HCT116 (cell line): Measurements from ENCODE around the gene DDB1. TPM values are rescaled to one million over a fixed set of nuclear protein-coding genes. Genes with fewer than 3 reads are reported as not detected.

ENCODE experiments used
- ATAC-seq: fragments of 200-7000 bp; cut with Tn5 transposase; 2 replicates; pipeline ENCODE4 v1.9.1; 2020; ENCODE audit warnings: mild to moderate bottlenecking, moderate library complexity
- BruUV-seq: library from RNA; stranded (reverse); fragments of 400-500 nt; replicated peaks from 2 replicates; lab custom pipeline; 2021; lab: Mats Ljungman, UMichigan
- CTCF ChIA-PET: fragments of 300-600 bp; sonication (Branson Sonifier 250); formaldehyde crosslinking; loops from one replicate; lab custom pipeline; 2021; ENCODE audit warnings: antibody characterized with exemption; lab: Charles Lee
- POLR2A ChIA-PET: fragments of 300-600, 350-600 bp; sonication (Branson Sonifier 250); formaldehyde crosslinking; loops from one replicate; lab custom pipeline; 2021; ENCODE audit warnings: antibody characterized with exemption; lab: Charles Lee
- RAD21 ChIA-PET, 2 experiments: fragments of 300-600 bp; sonication (Branson Sonifier 250); formaldehyde crosslinking; loops; one replicate each; lab custom pipeline; 2023; ENCODE audit warnings: low total read pairs in 2 of 2; ENCODE audit not compliant: uncharacterized antibody in 2 of 2, unreplicated experiment in 2 of 2, low non-redundant PET in 1 of 2; lab: Charles Lee
- DNase-seq: peaks from one replicate; pipeline ENCODE4 v3.0.0-alpha.2; 2010; ENCODE audit warnings: low read depth, low spot score
- H2AFZ ChIP-seq: fragments of 200-600 bp; shearing (Covaris generic), sonication (generic); 2 replicates; pipeline ENCODE4 v1.6.1; 2017; ENCODE audit warnings: low read depth, mixed run types, mixed read lengths, antibody characterized with exemption, low read length; ENCODE audit not compliant: poor library complexity, severe bottlenecking
- H3K27ac ChIP-seq: 2 replicates; pipeline ENCODE4 v1.5.1; 2012; ENCODE audit warnings: low read depth, low read length
- H3K27me3 ChIP-seq: fragments of 200-600 bp; sonication (generic); 2 replicates; pipeline ENCODE4 v1.6.1; 2016; ENCODE audit warnings: mixed run types, low read length, mixed read lengths; ENCODE audit not compliant: insufficient read depth
- H3K36me3 ChIP-seq, 2 experiments: fragments of 200-500 bp in 1 of 2; fragments of 200-600 bp in 1 of 2; sonication (Bioruptor generic) in 1 of 2; sonication (generic) in 1 of 2; 2 replicates each; pipeline versions ENCODE4 v1.5.1 to v1.6.1; 2014 to 2016; ENCODE audit warnings: low read length in 2 of 2, inconsistent platforms in 1 of 2, mixed read lengths in 1 of 2, mixed run types in 1 of 2; ENCODE audit not compliant: insufficient read depth in 2 of 2, control insufficient read depth in 1 of 2
- H3K4me1 ChIP-seq, 2 experiments: fragments of 200-600 bp in 1 of 2; sonication (generic) in 1 of 2; 2 replicates each; pipeline versions ENCODE4 v1.5.1 to v1.6.1; 2012 to 2017; ENCODE audit warnings: low read length in 2 of 2, inconsistent platforms in 1 of 2, mild to moderate bottlenecking in 1 of 2, mixed read lengths in 1 of 2, mixed run types in 1 of 2, moderate library complexity in 1 of 2; ENCODE audit not compliant: insufficient read depth in 2 of 2, control insufficient read depth in 1 of 2
- H3K4me2 ChIP-seq: fragments of 200-600 bp; sonication (generic); 2 replicates; pipeline ENCODE4 v1.6.1; 2017; ENCODE audit warnings: mixed run types, low read length, mixed read lengths
- H3K4me3 ChIP-seq, 2 experiments: fragments of 200-600 bp in 1 of 2; sonication (generic) in 1 of 2; replicated peaks in 1 of 2; 2 replicates each; pipeline ENCODE4 v1.5.1; 2011 to 2016; ENCODE audit warnings: low read length in 2 of 2, control low read depth in 1 of 2, low read depth in 1 of 2, mild to moderate bottlenecking in 1 of 2, mixed read lengths in 1 of 2, mixed run types in 1 of 2
- H3K79me2 ChIP-seq: fragments of 200-600 bp; sonication (generic); 2 replicates; pipeline ENCODE4 v1.6.1; 2017; ENCODE audit warnings: mild to moderate bottlenecking, mixed run types, low read length, moderate library complexity, mixed read lengths; ENCODE audit not compliant: insufficient read depth
- H3K9ac ChIP-seq: fragments of 200-600 bp; sonication (generic); 2 replicates; pipeline ENCODE4 v1.6.1; 2016; ENCODE audit warnings: low read length, mixed read lengths
- H3K9me2 ChIP-seq: fragments of 200-600 bp; sonication (generic), shearing (Covaris generic); 2 replicates; pipeline ENCODE4 v1.6.1; 2017; ENCODE audit warnings: mixed run types, mild to moderate bottlenecking, moderate library complexity; ENCODE audit not compliant: insufficient read depth
- H3K9me3 ChIP-seq, 2 experiments: fragments of 200-500 bp in 1 of 2; fragments of 200-600 bp in 1 of 2; sonication (Bioruptor generic) in 1 of 2; sonication (generic) in 1 of 2; 2 replicates each; pipeline ENCODE4 v1.6.1; 2014 to 2017; ENCODE audit warnings: low read length in 2 of 2, mixed read lengths in 2 of 2, inconsistent platforms in 1 of 2, low read depth in 1 of 2, mild to moderate bottlenecking in 1 of 2, mixed run types in 1 of 2, moderate library complexity in 1 of 2; ENCODE audit not compliant: control insufficient read depth in 1 of 2, insufficient read depth in 1 of 2
- H4K20me1 ChIP-seq: fragments of 200-600 bp; sonication (generic), shearing (Covaris generic); 2 replicates; pipeline ENCODE4 v1.6.1; 2017; ENCODE audit warnings: mixed run types, mild to moderate bottlenecking, moderate library complexity; ENCODE audit not compliant: insufficient read depth
- CBX3 ChIP-seq: IDR thresholded peaks from 2 replicates; pipeline ENCODE4 v1.6.1; 2012; ENCODE audit warnings: low read depth
- CEBPB ChIP-seq: IDR thresholded peaks from 2 replicates; pipeline ENCODE4 v1.6.1; 2012; ENCODE audit warnings: low read depth
- EZH2 ChIP-seq: fragments of 200-600 bp; sonication (generic); IDR thresholded peaks from 2 replicates; pipeline ENCODE4 v1.6.1; 2017; ENCODE audit warnings: antibody characterized with exemption, mixed run types
- EZH2phosphoT487 ChIP-seq: fragments of 200-600 bp; IDR thresholded peaks from 2 replicates; pipeline ENCODE4 v1.6.1; 2018; ENCODE audit warnings: antibody characterized with exemption, borderline replicate concordance
- FOSL1 ChIP-seq: IDR thresholded peaks from 2 replicates; pipeline ENCODE4 v1.6.1; 2012; ENCODE audit warnings: low read depth
- JUND ChIP-seq: IDR thresholded peaks from 2 replicates; pipeline ENCODE4 v1.6.1; 2012
- POLR2AphosphoS5 ChIP-seq: IDR thresholded peaks from 2 replicates; pipeline ENCODE4 v1.6.1; 2011; ENCODE audit warnings: mild to moderate bottlenecking, low read depth, low read length, moderate library complexity
- RAD21 ChIP-seq: IDR thresholded peaks from 2 replicates; pipeline ENCODE4 v1.6.1; 2012; ENCODE audit warnings: low read depth, mild to moderate bottlenecking
- SIN3A ChIP-seq: IDR thresholded peaks from 2 replicates; pipeline ENCODE4 v1.6.1; 2012; ENCODE audit warnings: low read depth
- SP1 ChIP-seq: IDR thresholded peaks from 2 replicates; pipeline ENCODE4 v1.6.1; 2012; ENCODE audit warnings: low read depth
- SRF ChIP-seq: IDR thresholded peaks from 2 replicates; pipeline ENCODE4 v1.6.1; 2012; ENCODE audit warnings: low read depth
- YY1 ChIP-seq: IDR thresholded peaks from 2 replicates; pipeline ENCODE4 v1.6.1; 2011; ENCODE audit warnings: low read length, low read depth, moderate library complexity, mild to moderate bottlenecking; ENCODE audit not compliant: insufficient replicate concordance; ENCODE audit errors: extremely low read depth
- ZBTB33 ChIP-seq: IDR thresholded peaks from 2 replicates; pipeline ENCODE4 v1.6.1; 2011; ENCODE audit warnings: mild to moderate bottlenecking, low read length, moderate library complexity; ENCODE audit not compliant: insufficient replicate concordance; ENCODE audit errors: extremely low read depth
- ZFX ChIP-seq: fragments of 450-650 bp; IDR thresholded peaks from 2 replicates; pipeline ENCODE4 v1.6.1; 2017
- ZNF274 ChIP-seq: fragments of 200-500 bp; sonication (Bioruptor generic); IDR thresholded peaks from 2 replicates; pipeline ENCODE4 v1.6.1; 2014; ENCODE audit warnings: mild to moderate bottlenecking, low read depth, low read length, inconsistent platforms
- intact Hi-C: fragments of 100-400 bp; cut with micrococcal nuclease; formaldehyde crosslinking; loops from 2 replicates; pipeline ENCODE4 v1.10.0; 2022
- total RNA-seq: library from RNA; stranded (reverse); gene quantifications from one replicate; pipeline ENCODE4 v1.2.1, GENCODE V29; 2021; ENCODE audit not compliant: unreplicated experiment
- TF ChIP-seq, protein P1 (sequence below): IDR thresholded peaks from 2 replicates; pipeline ENCODE4 v1.6.1; 2012
- TF ChIP-seq, protein P2 (sequence below), 3 experiments: fragments of 200-600 bp in 1 of 3; sonication (generic) in 1 of 3; IDR thresholded peaks in 2 of 3; conservative IDR thresholded peaks in 1 of 3; 2 replicates each; pipeline ENCODE4 v1.5.1; 2012 to 2017; ENCODE audit warnings: low read depth in 2 of 3, low read length in 2 of 3, antibody characterized with exemption in 1 of 3, borderline replicate concordance in 1 of 3, control low read depth in 1 of 3, mild to moderate bottlenecking in 1 of 3, mixed read lengths in 1 of 3, mixed run types in 1 of 3, moderate library complexity in 1 of 3; ENCODE audit not compliant: insufficient read depth in 1 of 3

DDB1 gene
- total RNA-seq, 1 experiment from 2014 or later = 269 TPM

DNA sequence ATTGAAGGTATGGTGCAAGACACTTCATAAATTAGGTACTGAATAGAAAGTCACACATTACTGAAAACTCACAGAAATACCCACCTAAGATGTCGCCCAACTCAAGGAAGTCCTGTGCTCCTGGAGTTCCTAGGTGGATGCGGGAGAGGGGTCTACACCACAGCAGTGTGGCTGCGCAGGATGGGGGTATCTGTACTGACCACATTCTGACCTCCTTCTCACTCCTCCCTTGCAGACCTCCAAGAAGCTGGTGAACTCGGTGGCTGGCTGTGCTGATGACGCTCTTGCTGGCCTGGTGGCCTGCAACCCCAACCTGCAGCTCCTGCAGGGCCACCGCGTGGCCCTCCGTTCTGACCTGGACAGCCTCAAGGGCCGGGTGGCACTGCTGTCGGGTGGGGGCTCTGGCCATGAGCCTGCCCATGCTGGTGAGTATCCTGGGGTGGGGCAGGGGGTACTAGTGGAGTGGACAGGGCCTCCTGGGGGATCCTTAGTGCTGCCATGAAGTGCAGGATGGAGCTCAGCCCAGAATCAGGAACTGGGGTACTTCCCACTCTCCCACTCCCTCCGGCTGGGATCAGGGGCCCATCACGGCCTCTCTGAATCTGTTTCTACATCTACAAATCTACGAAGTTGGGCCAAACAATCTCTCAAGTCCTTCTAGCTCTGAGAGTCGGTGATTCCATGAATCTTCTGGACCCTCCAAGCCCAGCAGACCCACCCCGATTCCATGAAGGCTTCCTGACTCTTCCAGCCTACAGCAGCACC, 5.0 kb upstream of the DDB1 start:
- ChIA-PET POLR2A (no interaction called here), RAD21 (no interaction called here), CTCF (interaction anchor here (4.6 kb wide), 1 partner anchor 46 kb away, joined by 120 read pairs; no protein-coding TSS in a partner anchor)
- Histone ChIP-seq H3K36me3 (peaks cover 5 to 9% of the 10 kb centered on the region in 2 experiments; a peak in 3 of 4 replicates), H3K9ac (no peak overlapping the region), H3K79me2 (peaks cover 25% of the 10 kb centered on the region), H3K9me3 (no peaks in the 10 kb centered on the region), H3K27ac (no peak overlapping the region), H3K27me3 (no peaks in the 10 kb centered on the region), H4K20me1 (no peaks in the 10 kb centered on the region), H2AFZ (no peak overlapping the region), H3K4me3 (no peak overlapping the region), H3K4me2 (no peak overlapping the region), H3K4me1 (peaks cover 19 to 32% of the 10 kb centered on the region in 2 experiments), H3K9me2 (no peaks in the 10 kb centered on the region)
- intact Hi-C loops = loop anchor here (5.0 kb wide), 1 partner anchor 289 kb away; no protein-coding TSS in a partner anchor
- no TSS peak for BruUV-seq
- no peak for TF ChIP-seq RAD21
- no peak for TF ChIP-seq EZH2
- no peak for TF ChIP-seq SRF
- no peak for TF ChIP-seq EZH2phosphoT487
- no peak for TF ChIP-seq FOSL1
- TF ChIP-seq POLR2AphosphoS5 = no peak
- TF ChIP-seq, protein P1, sequence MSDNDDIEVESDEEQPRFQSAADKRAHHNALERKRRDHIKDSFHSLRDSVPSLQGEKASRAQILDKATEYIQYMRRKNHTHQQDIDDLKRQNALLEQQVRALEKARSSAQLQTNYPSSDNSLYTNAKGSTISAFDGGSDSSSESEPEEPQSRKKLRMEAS = no peak
- no peak for TF ChIP-seq YY1
- no peak for TF ChIP-seq ZNF274
- no peak for TF ChIP-seq ZBTB33
- no peak for TF ChIP-seq CEBPB
- no peak for TF ChIP-seq SIN3A
- TF ChIP-seq ZFX = no peak
- TF ChIP-seq, protein P2, sequence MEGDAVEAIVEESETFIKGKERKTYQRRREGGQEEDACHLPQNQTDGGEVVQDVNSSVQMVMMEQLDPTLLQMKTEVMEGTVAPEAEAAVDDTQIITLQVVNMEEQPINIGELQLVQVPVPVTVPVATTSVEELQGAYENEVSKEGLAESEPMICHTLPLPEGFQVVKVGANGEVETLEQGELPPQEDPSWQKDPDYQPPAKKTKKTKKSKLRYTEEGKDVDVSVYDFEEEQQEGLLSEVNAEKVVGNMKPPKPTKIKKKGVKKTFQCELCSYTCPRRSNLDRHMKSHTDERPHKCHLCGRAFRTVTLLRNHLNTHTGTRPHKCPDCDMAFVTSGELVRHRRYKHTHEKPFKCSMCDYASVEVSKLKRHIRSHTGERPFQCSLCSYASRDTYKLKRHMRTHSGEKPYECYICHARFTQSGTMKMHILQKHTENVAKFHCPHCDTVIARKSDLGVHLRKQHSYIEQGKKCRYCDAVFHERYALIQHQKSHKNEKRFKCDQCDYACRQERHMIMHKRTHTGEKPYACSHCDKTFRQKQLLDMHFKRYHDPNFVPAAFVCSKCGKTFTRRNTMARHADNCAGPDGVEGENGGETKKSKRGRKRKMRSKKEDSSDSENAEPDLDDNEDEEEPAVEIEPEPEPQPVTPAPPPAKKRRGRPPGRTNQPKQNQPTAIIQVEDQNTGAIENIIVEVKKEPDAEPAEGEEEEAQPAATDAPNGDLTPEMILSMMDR (IDR thresholded peaks at IDR 0.05 in 2 of 3, conservative IDR thresholded peaks at IDR 0.05 in 1 of 3; ENCODE audit: borderline replicate concordance in 1 of 3, insufficient read depth in 1 of 3, low read depth in 2 of 3, low read length in 2 of 3) = no peak
- TF ChIP-seq CBX3 = no peak
- no peak for TF ChIP-seq SP1
- TF ChIP-seq JUND = no peak
- DNase-seq (no peak), ATAC-seq (no peak)
